ENCODE results near the gene ADGRD1.

DNA sequence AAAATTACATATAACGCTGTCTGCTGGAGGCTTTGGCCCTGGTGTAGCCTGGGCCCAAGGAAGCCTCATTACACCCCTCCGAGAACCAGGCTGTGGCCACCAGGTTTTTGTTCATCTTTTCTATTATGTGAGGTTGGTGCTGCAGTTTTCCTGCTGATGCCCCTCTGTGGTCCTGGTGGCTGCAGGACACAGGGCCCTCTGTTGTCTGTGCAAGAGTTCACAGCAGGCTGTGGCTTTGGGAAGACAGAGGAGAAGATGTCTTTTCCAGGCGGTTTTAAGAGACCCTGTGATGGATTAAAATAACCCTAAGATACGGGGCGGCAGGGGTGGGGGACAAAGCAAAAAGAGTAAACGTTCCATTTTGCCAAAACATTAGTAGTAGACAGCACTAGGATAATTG is 121.5 kb downstream of the ADGRD1 start:
- no peak for TF ChIP-seq CTCF (IDR thresholded peaks at IDR 0.05)
- no peak for TF ChIP-seq MAX (CRISPR knock-in tag; IDR thresholded peaks at IDR 0.05)
- TF ChIP-seq CREB1 (CRISPR knock-in tag; IDR thresholded peaks at IDR 0.05): no peak
- TF ChIP-seq NR2C2 (CRISPR knock-in tag; IDR thresholded peaks at IDR 0.05): no peak

All from WTC11 (cell line).